Activated T-cell treated with anti-CD3 and anti-CD28 coated beads for 1 hour (primary cell): Measurements from ENCODE around the gene PHAX.
"Not testable (repeated sequence)": the region's sequence is repeated elsewhere in the genome, so short reads cannot be mapped to it uniquely, and the experiment has no call there.

Experiments used
- DNase-seq: peaks from one replicate; pipeline ENCODE4 v3.0.0-alpha.2; 2020; ENCODE audit warnings: low read depth

PHAX gene, protein sequence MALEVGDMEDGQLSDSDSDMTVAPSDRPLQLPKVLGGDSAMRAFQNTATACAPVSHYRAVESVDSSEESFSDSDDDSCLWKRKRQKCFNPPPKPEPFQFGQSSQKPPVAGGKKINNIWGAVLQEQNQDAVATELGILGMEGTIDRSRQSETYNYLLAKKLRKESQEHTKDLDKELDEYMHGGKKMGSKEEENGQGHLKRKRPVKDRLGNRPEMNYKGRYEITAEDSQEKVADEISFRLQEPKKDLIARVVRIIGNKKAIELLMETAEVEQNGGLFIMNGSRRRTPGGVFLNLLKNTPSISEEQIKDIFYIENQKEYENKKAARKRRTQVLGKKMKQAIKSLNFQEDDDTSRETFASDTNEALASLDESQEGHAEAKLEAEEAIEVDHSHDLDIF

DNA sequence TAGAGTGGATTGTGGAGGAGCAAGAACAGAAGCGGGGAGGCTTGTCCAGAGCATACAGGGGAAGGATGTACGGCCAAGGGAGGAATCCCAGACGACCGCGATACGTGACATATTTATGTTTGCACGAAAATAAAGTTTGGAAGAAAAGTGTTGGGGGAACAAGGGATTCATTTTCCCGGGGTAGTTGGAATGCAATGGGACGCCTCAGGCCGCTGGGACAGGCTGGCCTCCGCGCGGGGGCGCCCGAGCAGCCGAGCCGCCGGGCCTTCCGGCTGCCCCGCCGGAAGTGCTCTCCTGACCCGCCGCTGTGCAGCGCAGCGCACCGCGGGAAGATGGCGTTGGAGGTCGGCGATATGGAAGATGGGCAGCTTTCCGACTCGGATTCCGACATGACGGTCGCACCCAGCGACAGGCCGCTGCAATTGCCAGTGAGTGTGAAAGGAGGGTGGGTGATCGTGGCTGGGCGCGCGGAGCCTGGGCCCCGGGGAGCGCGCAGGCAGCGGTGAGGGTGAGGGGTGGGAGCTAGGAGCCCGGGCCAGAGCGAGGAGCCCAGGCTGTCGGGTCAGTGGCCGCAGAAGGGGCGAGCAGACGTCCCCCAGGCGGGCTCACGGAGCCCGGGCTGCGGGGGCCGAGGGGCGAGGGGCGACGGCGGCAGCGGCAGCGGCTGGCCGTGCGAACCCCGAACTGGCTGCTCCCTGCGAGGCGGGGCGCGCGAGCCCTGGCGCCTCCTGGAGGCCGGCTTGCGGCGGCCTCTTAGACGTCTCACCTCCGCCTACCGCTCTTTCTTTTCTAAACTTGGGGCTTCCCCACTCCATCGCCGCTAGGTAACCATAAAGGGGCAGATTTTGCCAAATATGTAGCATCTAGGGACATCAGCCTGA lies at the start of gene PHAX:
Gene PHAX (plus strand): TSS at position 317 of the 881 bp plus-strand sequence. CDS start 16 bp downstream, at position 333.
- DNase-seq: peak; percentile 60

DNA sequence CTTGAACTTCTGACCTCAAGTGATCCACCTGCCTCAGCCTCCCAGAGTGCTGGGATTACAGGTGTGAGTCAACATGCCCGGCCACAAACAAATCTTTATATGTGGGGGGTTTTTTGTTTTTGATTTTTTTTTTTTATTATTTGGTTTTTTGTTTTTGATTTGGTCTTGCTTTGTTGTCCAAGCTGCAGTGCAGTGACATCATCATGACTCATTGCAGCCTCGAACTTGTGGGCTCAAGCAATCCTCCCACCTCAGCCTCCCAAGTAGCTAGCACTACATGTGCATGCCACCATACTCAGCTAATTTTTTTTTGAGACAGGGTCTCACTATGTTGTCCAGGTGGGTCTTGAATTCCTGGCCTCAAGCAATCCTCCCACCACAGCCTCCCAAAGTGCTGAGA lies 48.1 kb upstream of the PHAX start:
- DNase-seq: no peak

DNA sequence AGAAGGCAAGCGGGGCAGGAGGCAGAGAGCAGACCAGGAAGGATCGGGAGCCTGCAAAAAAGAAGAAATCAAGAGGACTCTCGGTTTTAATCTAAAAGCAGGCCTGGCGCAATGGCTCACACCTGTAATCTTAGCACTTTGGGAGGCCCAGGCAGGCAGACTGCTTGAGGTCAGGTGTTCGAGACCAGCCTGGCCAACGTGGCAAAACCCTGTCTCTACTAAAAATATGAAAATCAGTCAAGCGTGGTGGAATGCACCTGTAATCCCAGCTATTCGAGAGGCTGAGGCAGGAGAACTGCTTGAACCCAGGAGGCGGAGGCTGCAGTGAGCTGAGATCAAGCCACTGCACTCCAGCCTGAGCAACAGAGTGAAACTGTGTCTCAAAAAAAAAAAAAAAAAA lies 45.6 kb upstream of the PHAX start:
- DNase-seq: not testable (repeated sequence)

DNA sequence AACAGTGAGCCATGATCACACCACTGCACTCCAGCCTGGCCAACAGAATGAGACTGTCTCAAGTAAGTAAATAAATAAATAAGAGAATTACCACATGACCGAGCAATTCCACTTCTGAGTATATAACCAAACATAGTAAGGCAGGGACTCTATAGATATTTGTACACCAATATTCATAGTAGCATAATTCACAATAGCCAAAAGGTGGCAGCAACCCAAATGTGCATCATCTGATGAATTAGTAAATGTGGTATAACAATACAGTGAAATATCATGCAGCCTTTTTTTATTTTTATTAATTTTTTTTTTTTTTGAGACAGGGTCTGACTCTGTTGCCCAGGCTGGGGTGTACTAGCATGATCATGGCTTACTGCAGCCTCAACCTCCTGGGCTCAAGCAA lies 38.8 kb upstream of the PHAX start:
- DNase-seq: no peak

DNA sequence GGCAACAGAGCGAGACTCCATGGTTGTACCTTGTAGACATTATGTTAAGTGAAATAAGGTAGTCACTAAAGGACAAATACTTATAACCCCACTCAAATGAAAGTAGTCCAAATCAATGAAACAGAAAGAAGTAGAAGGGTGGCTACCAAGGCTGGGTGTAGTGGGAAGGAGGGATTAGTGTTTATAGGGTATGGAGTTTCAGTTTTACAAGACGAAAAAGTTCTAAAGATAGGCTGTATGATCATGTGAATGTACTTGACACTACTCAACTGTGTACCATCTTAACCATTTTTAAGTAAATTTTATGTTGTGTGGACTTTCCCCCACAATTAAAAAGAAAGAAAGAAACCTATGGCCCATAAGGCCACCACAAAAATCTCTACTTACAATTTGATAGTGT lies 37.9 kb upstream of the PHAX start:
- DNase-seq: no peak

DNA sequence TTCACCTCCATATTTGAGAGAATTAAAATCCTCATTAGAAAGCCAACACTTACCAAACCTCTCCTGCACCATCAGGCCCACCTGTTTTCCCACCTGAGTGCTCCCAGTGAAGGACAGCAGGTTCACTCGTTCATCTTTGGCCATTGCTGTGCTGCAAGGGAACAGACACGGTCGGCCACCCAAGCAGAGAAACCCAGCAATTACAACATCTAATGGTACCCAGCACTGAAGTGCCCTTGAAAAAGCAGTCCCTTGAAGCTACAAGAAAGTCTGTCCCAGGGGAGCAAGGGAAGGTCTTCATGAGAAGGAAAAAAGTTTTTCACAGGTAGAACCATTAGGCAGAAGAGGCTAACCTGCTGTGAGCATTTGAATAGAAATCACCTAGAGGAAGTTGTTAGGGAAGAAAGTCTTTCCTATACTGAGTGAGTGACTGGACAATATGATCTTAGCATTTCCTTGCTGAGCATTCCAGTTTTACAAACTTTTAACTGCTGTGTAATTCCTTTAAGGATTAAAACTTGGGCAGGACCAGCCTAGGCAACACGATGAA lies 32.5 kb upstream of the PHAX start:
- DNase-seq: no peak

DNA sequence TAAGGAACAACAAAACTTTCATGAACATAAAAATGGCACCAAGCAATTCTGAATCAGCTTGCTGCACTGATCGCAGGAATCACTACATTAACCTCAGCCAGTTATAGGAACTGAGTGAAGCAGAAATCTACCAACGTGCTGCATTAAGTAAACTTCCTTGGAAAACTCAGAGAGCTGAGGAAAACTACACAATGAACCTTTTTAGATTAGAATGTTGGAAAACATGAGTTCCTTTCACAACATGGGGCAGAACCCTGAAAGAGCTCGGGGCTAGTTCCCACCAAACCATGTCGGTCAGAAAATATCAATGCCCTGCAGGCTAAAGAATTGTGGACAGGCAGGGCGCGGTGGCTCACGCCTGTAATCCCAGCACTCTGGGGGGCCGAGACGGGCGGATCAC lies 25.1 kb upstream of the PHAX start:
- no peak for DNase-seq

DNA sequence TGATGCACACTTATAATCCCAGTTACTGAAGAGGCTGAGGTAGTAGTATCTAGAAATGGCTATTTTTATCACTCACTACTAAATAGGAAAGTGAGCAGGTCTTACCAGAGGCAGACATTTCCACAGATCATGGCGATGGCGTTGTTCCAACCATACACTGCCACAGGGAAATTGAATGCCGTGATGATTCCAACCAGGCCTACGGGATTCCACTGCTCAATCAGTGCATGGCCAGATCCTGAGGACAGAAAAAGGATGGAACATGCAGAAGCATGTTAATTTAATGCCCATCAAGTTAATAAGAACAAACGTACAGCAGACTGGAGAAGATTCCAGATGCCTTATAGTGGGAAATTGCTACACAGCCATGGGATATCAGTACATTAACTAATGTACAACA lies 23.8 kb upstream of the PHAX start:
- DNase-seq: no peak

DNA sequence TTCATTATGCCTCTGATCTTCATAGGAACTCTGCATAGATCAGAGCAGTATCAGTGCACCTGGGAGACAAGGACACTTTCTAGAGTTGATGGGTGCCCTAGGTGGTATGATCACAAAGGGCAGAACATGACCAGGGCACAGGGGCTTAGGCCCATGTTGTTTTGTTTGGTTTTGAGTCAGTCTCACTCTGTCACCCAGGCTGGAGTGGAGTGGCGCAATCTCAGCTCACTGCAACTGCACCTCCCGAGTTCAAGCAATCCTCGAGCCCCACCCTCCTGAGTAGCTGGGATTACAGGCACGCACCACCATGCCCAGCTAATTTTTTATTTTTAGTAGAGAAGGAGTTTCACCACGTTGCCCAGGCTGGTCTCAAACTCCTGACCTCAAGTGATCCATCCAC lies 23.3 kb upstream of the PHAX start:
- no peak for DNase-seq

DNA sequence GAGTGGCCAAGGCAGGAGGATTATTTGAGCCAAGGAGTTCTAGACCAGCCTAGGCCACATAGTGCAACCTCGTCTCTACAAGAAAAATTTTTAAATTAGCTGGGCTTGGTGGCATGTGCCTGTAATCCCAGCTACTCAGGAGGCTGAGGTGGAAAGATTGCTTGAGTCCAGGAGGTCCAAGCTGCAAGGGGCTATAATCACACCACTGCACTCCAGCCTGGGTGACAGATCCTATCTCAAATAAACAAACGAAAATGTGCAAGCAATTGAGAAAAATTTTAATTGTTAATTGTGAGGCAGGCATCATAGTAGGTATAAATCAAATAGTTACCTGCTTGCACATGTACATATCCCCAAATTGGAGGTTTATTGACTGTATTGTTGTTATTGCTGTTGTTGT lies 21.0 kb upstream of the PHAX start:
- no peak for DNase-seq

DNA sequence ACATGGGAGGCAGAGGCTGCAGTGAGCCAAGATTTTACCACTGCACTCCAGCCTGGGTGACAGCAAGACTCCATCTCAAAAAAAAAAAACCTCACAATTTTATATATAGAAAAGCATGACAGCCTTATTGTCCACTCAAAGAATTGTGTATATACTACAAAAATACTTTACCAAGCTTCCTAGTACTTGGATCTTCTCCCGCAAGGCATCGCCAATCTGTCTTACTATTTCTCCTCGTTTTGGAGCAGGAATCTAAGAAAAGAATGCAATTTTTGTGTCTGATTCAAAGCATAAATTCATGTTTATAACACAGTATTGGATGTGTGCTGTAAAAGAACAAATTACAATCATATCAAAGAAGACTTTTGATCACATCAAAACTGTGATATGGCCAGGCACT lies 17.0 kb upstream of the PHAX start:
- DNase-seq: no peak

DNA sequence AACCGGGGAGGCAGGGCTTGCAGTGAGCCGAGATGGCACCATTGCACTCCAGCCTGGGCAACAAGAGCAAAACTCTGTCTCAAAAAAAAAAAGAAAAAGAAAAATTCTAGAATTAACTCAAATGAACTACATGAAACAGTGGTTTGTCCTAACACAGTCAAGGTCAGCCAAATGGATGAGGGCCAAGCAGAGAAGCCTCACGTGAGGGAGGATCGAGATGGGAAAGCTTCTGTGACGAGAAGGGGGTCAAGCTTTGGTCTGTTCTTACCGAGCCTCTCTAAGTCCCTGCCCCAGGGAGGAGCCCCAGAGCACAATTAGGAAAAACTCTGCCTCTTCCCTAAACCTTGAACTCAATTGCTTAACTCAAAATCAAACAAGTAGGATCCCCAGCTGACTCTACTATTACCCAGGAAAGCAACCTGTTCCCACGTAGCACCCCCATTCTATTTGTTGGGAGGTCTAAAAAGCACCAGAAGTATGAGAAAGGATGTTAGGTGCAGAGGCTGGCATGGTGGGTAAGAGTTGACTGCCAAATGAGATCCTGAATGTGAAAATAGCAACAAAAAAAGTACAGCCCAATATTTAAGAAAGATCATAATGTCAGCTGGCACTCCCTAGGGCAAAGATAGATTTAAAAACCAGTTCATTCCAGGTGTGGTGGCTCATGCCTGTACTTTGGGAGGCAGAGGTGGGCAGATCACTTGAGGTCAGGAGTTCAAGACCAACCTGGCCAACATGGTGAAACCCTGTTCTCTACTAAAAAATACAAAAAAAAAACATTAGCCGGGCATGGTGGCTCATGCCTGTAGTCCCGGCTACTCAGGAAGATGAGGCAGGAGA lies 13.0 kb upstream of the PHAX start:
- no peak for DNase-seq

DNA sequence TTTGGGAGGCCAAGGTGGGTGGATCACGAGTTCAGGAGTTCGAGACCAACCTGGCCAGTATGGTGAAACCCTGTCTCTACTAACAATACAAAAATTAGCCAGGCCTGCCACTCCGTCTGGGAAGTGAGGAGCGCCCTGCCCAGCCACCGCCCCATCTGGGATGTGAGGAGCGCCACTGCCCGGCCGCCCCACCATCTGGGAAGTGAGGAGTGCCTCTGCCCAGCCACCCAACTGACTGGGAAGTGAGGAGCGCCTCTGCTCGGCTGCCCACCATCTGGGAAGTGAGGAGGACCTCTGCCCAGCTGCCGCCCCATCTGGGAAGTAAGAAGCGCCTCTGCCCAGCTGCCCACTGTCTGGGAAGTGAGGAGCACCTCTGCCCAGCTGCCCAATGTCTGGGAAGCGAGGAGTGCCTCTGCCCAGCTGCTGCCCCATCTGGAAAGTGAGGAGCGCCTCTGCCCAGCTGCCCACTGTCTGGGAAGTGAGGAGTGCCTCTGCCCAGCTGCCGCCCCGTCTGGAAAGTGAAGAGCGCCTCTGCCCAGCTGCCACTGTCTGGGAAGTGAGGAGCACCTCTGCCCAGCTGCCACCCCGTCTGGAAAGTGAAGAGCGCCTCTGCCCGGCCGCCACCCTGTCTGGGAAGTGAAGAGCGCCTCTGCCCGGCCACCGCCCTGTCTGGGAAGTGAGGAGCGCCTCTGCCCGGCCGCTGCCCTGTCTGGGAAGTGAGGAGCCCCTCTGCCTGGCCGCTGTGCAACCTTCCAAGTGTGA lies 11.0 kb upstream of the PHAX start:
- no peak for DNase-seq

DNA sequence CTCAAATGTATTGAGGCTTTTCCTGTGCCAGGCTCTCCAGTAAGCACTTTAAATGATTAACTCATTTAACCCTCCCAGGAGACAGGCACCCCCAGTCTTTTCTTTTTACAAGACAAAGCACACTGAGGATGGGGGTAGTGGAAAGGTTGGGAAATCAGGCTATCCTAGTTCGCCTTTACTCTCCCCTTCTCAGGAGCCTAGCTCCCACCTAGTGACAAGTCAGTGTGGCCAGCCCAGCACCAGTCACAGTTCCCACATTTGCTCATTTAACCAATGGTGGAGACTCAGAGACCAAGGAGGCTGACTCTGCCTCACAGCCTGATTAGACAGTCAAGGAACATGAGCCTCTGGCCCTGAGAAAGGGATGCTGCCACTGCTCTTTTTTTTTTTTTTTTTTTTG lies 9.2 kb upstream of the PHAX start:
- no peak for DNase-seq

DNA sequence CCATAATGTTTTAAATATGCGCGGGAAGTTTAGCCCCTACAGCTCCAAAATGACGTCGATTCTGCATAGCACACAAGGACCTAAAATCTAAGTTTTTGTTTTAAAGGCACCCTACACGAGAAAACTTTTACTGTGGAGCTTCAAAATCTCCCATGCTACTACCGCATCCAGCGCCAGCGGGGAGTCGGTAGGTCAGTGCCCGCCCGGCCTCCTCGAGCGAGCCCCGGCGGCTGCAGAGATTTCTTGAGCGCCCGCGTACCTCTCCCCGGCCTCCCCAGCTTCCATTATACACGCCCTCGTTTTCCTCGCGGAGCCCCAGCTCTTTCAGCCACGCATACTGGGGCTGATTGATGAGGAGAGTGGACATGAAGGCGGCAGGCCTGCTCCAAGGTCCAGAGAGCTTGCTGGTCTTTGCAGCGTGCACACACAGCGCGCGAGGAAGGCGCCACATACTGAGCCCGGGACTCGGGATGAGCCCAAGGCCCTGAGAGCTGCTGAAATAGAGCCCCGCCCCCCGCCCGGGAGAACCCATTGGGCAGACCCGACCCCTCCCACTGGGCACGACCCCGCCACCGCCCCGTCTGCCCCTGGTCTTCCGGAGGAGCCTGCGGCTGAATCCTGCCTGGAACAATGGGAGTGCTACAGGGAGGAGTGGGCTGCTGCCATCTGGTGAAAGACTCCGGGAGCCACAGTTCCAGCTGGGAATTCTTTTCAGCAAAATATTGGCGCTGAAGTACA lies 5.8 kb upstream of the PHAX start, which contains the start of gene ALDH7A1:
Gene ALDH7A1 (minus strand): TSS at position 472 of the 738 bp plus-strand sequence. CDS start 21 bp downstream, at position 451.
- peak; percentile 16 for DNase-seq

DNA sequence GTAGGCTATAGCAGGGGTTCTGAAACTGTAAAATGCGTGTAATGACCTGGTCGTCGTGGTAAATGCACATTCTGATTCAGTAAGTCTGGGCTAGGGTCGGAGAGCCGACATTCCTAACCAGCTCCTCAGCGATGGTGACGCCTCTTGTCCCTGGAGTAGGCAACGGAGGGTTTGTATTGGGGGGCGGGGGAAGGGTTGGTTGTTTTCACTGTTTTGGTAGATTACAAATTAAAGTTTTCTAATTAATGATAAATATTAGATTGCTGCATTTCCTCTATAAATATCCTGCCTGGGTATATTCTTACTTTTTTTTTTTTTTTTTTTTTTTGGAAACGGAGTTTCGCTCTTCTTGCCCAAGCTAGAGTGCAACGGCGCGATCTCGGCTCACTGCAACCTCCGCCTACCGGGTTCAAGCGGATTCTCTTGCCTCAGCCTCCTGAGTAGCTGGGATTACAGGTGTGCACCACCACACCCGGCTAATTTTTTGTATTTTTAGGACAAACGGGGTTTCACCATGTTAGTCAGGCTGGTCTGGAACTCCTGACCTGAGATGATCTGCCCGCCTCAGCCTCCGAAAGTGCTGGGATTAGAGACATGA lies 5.2 kb upstream of the PHAX start:
- DNase-seq: no peak

DNA sequence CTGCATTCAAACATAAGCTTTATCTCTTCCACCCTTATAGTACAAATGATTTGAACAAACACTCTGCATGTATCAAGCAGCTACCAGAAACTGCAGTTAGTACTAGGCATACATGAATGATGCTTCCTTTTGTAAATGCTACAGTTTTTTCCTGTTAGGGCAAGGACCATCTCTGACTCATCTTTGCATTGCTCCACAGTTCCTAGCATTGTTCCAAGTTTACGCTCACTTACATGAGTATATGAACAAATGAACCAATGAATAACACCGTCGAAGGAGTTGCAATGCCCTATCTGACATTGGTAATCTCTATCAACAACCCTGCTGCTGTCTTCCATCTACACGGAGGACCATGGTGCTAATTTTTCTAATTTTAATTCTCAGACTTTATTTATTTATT lies 3.6 kb upstream of the PHAX start:
- no peak for DNase-seq

DNA sequence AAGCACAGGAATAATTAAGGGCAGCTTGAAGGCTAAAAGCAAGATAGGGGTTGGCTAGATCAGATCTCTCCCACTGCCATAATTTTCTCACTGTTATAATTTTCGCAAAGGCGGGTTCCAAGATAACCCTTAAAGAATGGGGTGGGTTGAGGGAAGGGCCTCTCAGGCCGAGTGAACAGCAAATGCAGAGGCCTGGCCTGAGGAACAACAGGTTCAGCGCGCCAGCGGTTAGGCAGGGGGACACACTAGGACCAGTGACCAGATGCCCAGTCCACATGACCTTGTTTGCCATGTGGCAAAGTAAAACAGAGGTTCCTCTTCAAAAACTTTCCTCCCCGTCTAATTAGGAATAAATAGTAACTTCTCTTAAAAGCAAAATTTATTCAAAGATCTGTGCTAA lies 1.2 kb upstream of the PHAX start:
- DNase-seq: no peak

DNA sequence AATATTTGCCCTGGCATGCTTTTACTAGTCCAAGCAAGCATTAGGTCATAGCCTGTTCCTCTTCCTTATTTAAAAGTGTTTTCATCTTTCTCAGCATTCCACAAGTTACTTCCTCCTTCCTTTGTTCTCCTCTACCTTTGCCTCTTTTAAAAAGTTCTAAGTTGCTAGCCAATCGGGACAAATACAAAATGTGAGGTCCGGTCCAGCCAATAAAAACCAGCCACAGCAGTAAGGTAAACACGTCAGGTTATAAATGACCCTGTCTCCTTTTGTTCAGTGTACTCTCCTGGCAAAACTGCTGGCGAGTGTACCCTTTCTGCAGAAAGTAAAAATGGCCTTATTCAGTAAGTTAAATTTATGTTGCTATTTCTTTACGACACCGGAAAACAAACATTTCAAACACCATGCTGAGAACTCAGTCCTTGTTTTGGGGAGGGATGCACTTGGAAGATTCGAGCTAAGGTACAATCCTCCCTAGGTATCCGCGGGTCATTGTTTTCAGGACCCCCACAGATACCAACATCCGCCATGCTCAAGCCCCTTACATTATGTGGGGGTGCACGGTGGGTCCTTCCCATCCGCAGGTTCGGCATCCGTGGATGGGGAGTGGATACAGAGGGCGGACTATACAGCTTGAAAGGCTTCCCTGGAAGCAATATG lies 646 bp upstream of the PHAX start:
- DNase-seq: not testable (repeated sequence)
